Erythroblast (primary cell): ENCODE data around the gene ZNF680.

Experiments used
- GATA1 ChIP-seq: IDR thresholded peaks from 2 replicates; pipeline ENCODE4 v1.6.1; 2011; ENCODE audit warnings: low read depth, mild to moderate bottlenecking, control low read depth, low read length, moderate library complexity
- POLR2A ChIP-seq: IDR thresholded peaks from 2 replicates; pipeline ENCODE4 v1.6.1; 2011; ENCODE audit warnings: mild to moderate bottlenecking, low read length

GRCh38 chr7:64606385-64606784, 43.5 kb upstream of the ZNF680 start:
- TF ChIP-seq POLR2A (no peak), GATA1 (no peak)
